PC-3 (cell line): Measurements from ENCODE around the gene LSMEM2. TPM values are rescaled to one million over a fixed set of nuclear protein-coding genes. Genes with fewer than 3 reads are reported as not detected.

ENCODE experiments used
- ATAC-seq: fragments of 200-7000 bp; cut with Tn5 transposase; 2 replicates; pipeline ENCODE4 v1.9.1; 2020; ENCODE audit warnings: mild to moderate bottlenecking, moderate library complexity
- BruUV-seq: library from RNA; stranded (reverse); fragments of 400-500 nt; replicated peaks from 2 replicates; lab custom pipeline; 2021; lab: Mats Ljungman, UMichigan
- CTCF ChIA-PET: fragments of 300-600 bp; sonication (Branson Sonifier 250); formaldehyde crosslinking; loops from one replicate; lab custom pipeline; 2022; ENCODE audit warnings: antibody characterized with exemption; lab: Charles Lee
- POLR2A ChIA-PET: fragments of 300-600 bp; sonication (Branson Sonifier 250); formaldehyde crosslinking; loops from one replicate; lab custom pipeline; 2022; ENCODE audit warnings: antibody characterized with exemption; ENCODE audit not compliant: unreplicated experiment; lab: Charles Lee
- DNase-seq: peaks from one replicate; pipeline ENCODE4 v3.0.0-alpha.2; 2015
- H2AFZ ChIP-seq: fragments of 300-600 bp; sonication (generic); 2 replicates; pipeline ENCODE4 v1.6.0; 2016; ENCODE audit warnings: antibody characterized with exemption, low read length
- H3F3A ChIP-seq: fragments of 300-600 bp; sonication (generic); one replicate; pipeline ENCODE4 v1.6.0; 2017; ENCODE audit warnings: antibody characterized with exemption, low read length, control low read depth, mild to moderate bottlenecking; ENCODE audit not compliant: unreplicated experiment
- H3K27ac ChIP-seq: fragments of 300-600 bp; sonication (generic); 2 replicates; pipeline ENCODE4 v1.5.1; 2016; ENCODE audit warnings: mild to moderate bottlenecking, low read length
- H3K27me3 ChIP-seq: fragments of 300-600 bp; sonication (generic); 2 replicates; pipeline ENCODE4 v1.6.1; 2016; ENCODE audit warnings: low read length, mixed read lengths
- H3K36me3 ChIP-seq: fragments of 300-600 bp; sonication (generic); 2 replicates; pipeline ENCODE4 v1.6.1; 2016; ENCODE audit warnings: low read depth, mixed run types, low read length, mixed read lengths
- H3K4me1 ChIP-seq: fragments of 300-600 bp; sonication (generic); 2 replicates; pipeline ENCODE4 v1.5.1; 2016; ENCODE audit warnings: low read length; ENCODE audit not compliant: insufficient read depth
- H3K4me2 ChIP-seq: fragments of 300-600 bp; sonication (generic); 2 replicates; pipeline ENCODE4 v1.6.0; 2016; ENCODE audit warnings: low read length
- H3K4me3 ChIP-seq: fragments of 300-600 bp; sonication (generic); 2 replicates; pipeline ENCODE4 v1.5.1; 2016; ENCODE audit warnings: mild to moderate bottlenecking, low read length, mixed read lengths
- H3K79me2 ChIP-seq: fragments of 300-600 bp; sonication (generic); 2 replicates; pipeline ENCODE4 v1.6.1; 2017; ENCODE audit warnings: low read length, mixed read lengths
- H3K9ac ChIP-seq: fragments of 300-600 bp; sonication (generic); 2 replicates; pipeline ENCODE4 v1.6.0; 2016; ENCODE audit warnings: mild to moderate bottlenecking, low read length
- H3K9me2 ChIP-seq: fragments of 300-600 bp; sonication (generic); replicated peaks from 2 replicates; pipeline ENCODE4 v1.6.1; 2016; ENCODE audit warnings: mixed run types, low read length, mixed read lengths
- H3K9me3 ChIP-seq: fragments of 300-600 bp; sonication (generic); 2 replicates; pipeline ENCODE4 v1.6.1; 2016; ENCODE audit warnings: low read length, mixed read lengths
- H4K20me1 ChIP-seq: fragments of 300-600 bp; sonication (generic); 2 replicates; pipeline ENCODE4 v1.6.1; 2016; ENCODE audit warnings: low read length, mixed read lengths
- EZH2 ChIP-seq: fragments of 300-600 bp; sonication (generic); IDR thresholded peaks from one replicate; pipeline ENCODE4 v1.6.1; 2017; ENCODE audit warnings: antibody characterized with exemption, mild to moderate bottlenecking, low read length; ENCODE audit not compliant: unreplicated experiment
- EZH2phosphoT487 ChIP-seq: fragments of 300-600 bp; sonication (generic); IDR thresholded peaks from 2 replicates; pipeline ENCODE4 v1.6.1; 2018; ENCODE audit warnings: mild to moderate bottlenecking, antibody characterized with exemption, low read length, borderline replicate concordance
- intact Hi-C: fragments of 100-400 bp; cut with micrococcal nuclease; formaldehyde crosslinking; loops from 2 replicates; pipeline ENCODE4 v1.9.0; 2023
- total RNA-seq: library from RNA; depleted of rRNA; stranded (reverse); fragments of >200 nt; gene quantifications from 2 replicates; pipeline ENCODE4 v1.2.3, GENCODE V29; 2014
- TF ChIP-seq, protein P1 (sequence below): fragments of 300-600 bp; sonication (generic); conservative IDR thresholded peaks from 2 replicates; pipeline ENCODE4 v1.5.1; 2017; ENCODE audit warnings: antibody characterized with exemption, low read depth, mild to moderate bottlenecking, low read length

The LSMEM2 gene
- total RNA-seq, 1 experiment from 2014 or later = not detected

DNA sequence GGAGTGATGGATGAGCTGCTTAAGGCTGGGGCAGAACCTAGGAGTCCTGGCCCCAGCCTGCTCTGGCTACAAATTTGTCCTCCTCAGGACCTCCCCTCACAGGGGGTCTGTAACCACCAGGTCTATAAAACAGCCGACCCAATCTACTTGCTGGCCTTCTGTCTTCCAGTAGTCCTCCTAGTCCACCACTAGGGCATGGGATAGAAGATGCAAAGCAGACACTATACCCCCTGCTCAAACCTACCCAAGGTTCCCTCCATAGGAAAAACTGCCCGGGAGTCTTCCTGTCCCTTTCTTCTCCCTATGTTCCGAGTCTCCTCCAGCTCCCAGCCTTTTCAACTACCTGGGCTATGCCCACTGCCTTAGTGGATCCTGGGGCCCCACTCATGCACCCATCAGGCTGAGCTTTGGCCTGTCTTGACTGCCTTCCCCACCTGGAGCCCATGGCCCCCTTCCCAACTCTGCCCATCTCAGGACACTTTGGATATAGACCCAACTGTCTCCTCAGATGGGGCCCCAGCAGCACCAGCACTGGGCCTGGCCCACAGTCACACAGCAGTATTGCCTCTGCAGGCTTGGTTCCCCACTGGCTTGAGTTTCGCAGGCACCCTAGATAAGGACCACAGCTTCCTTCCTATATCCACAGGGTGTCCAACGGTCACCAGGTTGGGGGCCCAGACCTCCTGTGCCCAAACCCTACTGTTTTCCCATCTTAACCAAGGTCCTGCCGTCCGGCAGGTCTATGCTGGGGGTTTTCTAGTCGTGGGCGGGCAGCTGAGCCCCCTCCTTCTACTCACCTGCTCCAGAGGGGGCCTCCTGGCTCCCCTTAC, 19.2 kb downstream of the LSMEM2 start:
- no TSS peak for BruUV-seq
- CTCF ChIA-PET = interaction anchor here (0.7 to 1.6 kb wide), 2 partner anchors 23 to 26 kb away, joined by 3 to 7 read pairs; no protein-coding TSS in a partner anchor
- H3K4me1 ChIP-seq = peaks cover 20% of the 10 kb centered on the region

DNA sequence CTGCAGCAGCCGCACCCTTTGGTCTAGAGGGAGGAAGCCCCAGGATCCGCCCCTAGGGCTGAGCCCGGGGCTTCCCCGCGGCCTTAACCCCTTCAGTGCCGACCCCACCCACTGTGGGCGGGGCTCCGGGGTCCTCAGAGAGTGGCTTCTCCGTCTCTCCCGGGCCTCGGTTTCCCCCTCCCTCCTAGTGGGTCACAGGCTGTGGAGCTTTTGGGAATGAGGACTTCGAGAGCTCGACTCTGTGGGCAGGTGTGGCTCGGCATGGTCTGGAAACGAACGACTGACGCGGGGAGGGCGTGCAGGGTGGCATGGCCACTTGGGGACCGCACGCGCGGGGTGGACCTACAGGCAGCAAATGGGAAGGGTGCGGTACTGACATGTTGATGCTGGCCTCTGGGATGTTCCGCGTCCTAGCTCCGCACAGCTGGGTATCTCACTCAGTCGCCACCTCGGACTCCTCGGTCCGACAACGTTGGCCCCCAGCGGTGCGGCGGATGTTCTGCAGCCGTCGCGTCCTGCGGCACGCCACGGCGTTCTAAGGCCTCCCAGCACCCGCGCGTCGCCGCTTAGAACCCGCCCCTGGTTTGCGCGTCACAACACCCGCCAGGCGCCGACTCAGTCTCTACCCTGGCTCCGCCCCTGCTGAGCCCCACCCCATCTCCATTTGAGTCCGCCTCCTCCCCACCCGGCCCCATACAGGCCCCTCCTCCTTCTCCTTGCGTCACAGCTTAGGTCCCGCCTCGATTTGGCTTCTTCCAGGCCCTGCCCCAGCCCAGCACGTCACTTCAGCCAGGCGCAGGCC, 20.1 kb downstream of the LSMEM2 start, which contains the start of the genes HYAL3 and NAA80:
TSS of gene HYAL3 (minus strand) at position 570 of the 802 bp plus-strand sequence. CDS start 3,803 bp downstream, outside the sequence.
TSS of gene NAA80 (minus strand) at position 570 of the 802 bp plus-strand sequence. CDS start 1,942 bp downstream, outside the sequence.
- peak within 1 kb of the TSS; percentile 98 for H3K4me2 ChIP-seq
- ChIA-PET POLR2A (interaction anchor here (0.6 to 1.8 kb wide), 4 partner anchors 10 to 52 kb away, joined by 3 to 12 read pairs (median 6); partner anchors contain the start of genes CYB561D2 and NPRL2), CTCF (interaction anchor here (0.7 to 1.6 kb wide), 4 partner anchors 23 to 52 kb away, joined by 4 to 7 read pairs (median 6); no protein-coding TSS in a partner anchor)
- BruUV-seq = TSS peak; percentile 71
- no peaks in the 10 kb centered on the region for H3K9me3 ChIP-seq
- TF ChIP-seq, protein P1, sequence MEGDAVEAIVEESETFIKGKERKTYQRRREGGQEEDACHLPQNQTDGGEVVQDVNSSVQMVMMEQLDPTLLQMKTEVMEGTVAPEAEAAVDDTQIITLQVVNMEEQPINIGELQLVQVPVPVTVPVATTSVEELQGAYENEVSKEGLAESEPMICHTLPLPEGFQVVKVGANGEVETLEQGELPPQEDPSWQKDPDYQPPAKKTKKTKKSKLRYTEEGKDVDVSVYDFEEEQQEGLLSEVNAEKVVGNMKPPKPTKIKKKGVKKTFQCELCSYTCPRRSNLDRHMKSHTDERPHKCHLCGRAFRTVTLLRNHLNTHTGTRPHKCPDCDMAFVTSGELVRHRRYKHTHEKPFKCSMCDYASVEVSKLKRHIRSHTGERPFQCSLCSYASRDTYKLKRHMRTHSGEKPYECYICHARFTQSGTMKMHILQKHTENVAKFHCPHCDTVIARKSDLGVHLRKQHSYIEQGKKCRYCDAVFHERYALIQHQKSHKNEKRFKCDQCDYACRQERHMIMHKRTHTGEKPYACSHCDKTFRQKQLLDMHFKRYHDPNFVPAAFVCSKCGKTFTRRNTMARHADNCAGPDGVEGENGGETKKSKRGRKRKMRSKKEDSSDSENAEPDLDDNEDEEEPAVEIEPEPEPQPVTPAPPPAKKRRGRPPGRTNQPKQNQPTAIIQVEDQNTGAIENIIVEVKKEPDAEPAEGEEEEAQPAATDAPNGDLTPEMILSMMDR = peak; percentile 36; the same call in 1 of the 2 replicates
- no peak for TF ChIP-seq EZH2phosphoT487
- no peak for TF ChIP-seq EZH2
- peak within 1 kb of the TSS; percentile 93 for H3K9ac ChIP-seq
- peaks cover 20% of the 10 kb centered on the region for H3K4me1 ChIP-seq
- peak within 1 kb of the TSS; percentile 86 for H2AFZ ChIP-seq
- no peaks in the 10 kb centered on the region for H3F3A ChIP-seq
- intact Hi-C loops = loop anchor here (1.0 to 2.0 kb wide), 3 partner anchors 18 to 64 kb away; no protein-coding TSS in a partner anchor
- peaks cover 14% of the 10 kb centered on the region for H3K79me2 ChIP-seq
- H4K20me1 ChIP-seq = no peaks in the 10 kb centered on the region
- H3K9me2 ChIP-seq = no peaks in the 10 kb centered on the region
- peak within 1 kb of the TSS; percentile 94 for H3K4me3 ChIP-seq
- H3K36me3 ChIP-seq = no peaks in the 10 kb centered on the region
- peak; percentile 99 for DNase-seq
- H3K27me3 ChIP-seq = no peaks in the 10 kb centered on the region
- peak; percentile 86 for ATAC-seq
- H3K27ac ChIP-seq = peak within 1 kb of the TSS; percentile 90

More for the DNA sequence above, 19.2 kb downstream of the LSMEM2 start:
- Histone ChIP-seq H3K27me3 (no peaks in the 10 kb centered on the region), H3K9me3 (no peaks in the 10 kb centered on the region), H3K9ac (peak overlapping the region; percentile 93), H3K79me2 (peaks cover 14% of the 10 kb centered on the region), H3K36me3 (no peaks in the 10 kb centered on the region), H3K4me3 (peak overlapping the region; percentile 94), H3K27ac (peak overlapping the region; percentile 76), H3F3A (no peaks in the 10 kb centered on the region), H2AFZ (no peak overlapping the region), H4K20me1 (no peaks in the 10 kb centered on the region), H3K9me2 (no peaks in the 10 kb centered on the region), H3K4me2 (peak overlapping the region; percentile 98)
- intact Hi-C loops = loop anchor here (2.0 kb wide), 1 partner anchor 63 kb away; no protein-coding TSS in a partner anchor
- no peak for DNase-seq
- TF ChIP-seq EZH2phosphoT487 = no peak
- no peak for TF ChIP-seq EZH2
- TF ChIP-seq, protein P1 = peak; percentile 6; the same call in 1 of the 2 replicates
- no peak for ATAC-seq
- POLR2A ChIA-PET = interaction anchor here (1.8 kb wide), 1 partner anchor 39 kb away, joined by 9 read pairs; no protein-coding TSS in a partner anchor
